DMS 273 (cell line): ENCODE data around the gene RXRB.
A peak's percentile ranks its signal among the peaks of the same experiment; 100 is the strongest.

Experiments
- DNase-seq: peaks from one replicate; lab custom pipeline; 2025; ENCODE audit not compliant: unreplicated experiment; lab: John Stamatoyannopoulos, UW

The RXRB gene

GRCh38 chr6:33212857-33213165 is 12.3 kb upstream of the RXRB start:
- DNase-seq: no peak

- no peak for DNase-seq
Observed at GRCh38 chr6:33211666-33212422, 11.4 kb upstream of the RXRB start.

- DNase-seq: no peak
Observed at GRCh38 chr6:33211136-33211535, 10.7 kb upstream of the RXRB start.

- DNase-seq: no peak
Observed at GRCh38 chr6:33209856-33210255, 9.4 kb upstream of the RXRB start.

GRCh38 chr6:33208091-33208967 is 7.9 kb upstream of the RXRB start, which contains the start of gene RING1:
Gene RING1 (plus strand): TSS chr6:33208500. CDS start chr6:33208823, 323 bp downstream.
- DNase-seq: peak; percentile 86

- peak; percentile 76 for DNase-seq
Observed at GRCh38 chr6:33207552-33208090, 7.2 kb upstream of the RXRB start.

- DNase-seq: no peak
Observed at GRCh38 chr6:33206864-33207551, 6.5 kb upstream of the RXRB start.

GRCh38 chr6:33206027-33206863 is 5.8 kb upstream of the RXRB start:
- peak; percentile 33 for DNase-seq

- DNase-seq: peak; percentile 80
Observed at GRCh38 chr6:33205191-33206026, 4.9 kb upstream of the RXRB start.

GRCh38 chr6:33204415-33205190 is 4.1 kb upstream of the RXRB start, which contains the start of gene HSD17B8:
Gene HSD17B8 (plus strand): TSS chr6:33204655. CDS start chr6:33204669, 14 bp downstream.
- peak; percentile 98 for DNase-seq

GRCh38 chr6:33204165-33204414 is 3.6 kb upstream of the RXRB start:
- DNase-seq: no peak

GRCh38 chr6:33203443-33204164 is 3.1 kb upstream of the RXRB start:
- no peak for DNase-seq

- DNase-seq: no peak
Observed at GRCh38 chr6:33202799-33203198, 2.3 kb upstream of the RXRB start.

GRCh38 chr6:33201935-33202334 is 1.5 kb upstream of the RXRB start:
- no peak for DNase-seq

GRCh38 chr6:33201147-33201545 is 681 bp upstream of the RXRB start:
- DNase-seq: no peak

GRCh38 chr6:33199687-33200218 is 712 bp downstream of the RXRB start:
- peak; percentile 89 for DNase-seq

GRCh38 chr6:33198853-33199436 is 1.5 kb downstream of the RXRB start:
- DNase-seq: no peak
